Calu3 (cell line): ENCODE data around the gene ABCA10. TPM values are rescaled to one million over a fixed set of nuclear protein-coding genes. Genes with fewer than 3 reads are reported as not detected.
"Not testable (repeated sequence)": the region's sequence is repeated elsewhere in the genome, so short reads cannot be mapped to it uniquely, and the experiment has no call there.

Source experiments
- BruUV-seq: library from RNA; stranded (reverse); fragments of 400-500 nt; replicated peaks from 2 replicates; lab custom pipeline; 2021; lab: Mats Ljungman, UMichigan
- CTCF ChIA-PET: fragments of 300-600 bp; sonication (Branson Sonifier 250); formaldehyde crosslinking; loops from one replicate; lab custom pipeline; 2022; ENCODE audit warnings: antibody characterized with exemption; lab: Charles Lee
- DNase-seq: peaks from one replicate; pipeline ENCODE4 v3.0.0; 2022
- H3K27ac Mint-ChIP-seq: one replicate; pipeline ENCODE4 v1.8.0; 2022; ENCODE audit warnings: mixed read lengths; ENCODE audit not compliant: unreplicated experiment
- H3K27me3 Mint-ChIP-seq: one replicate; pipeline ENCODE4 v1.8.0; 2022; ENCODE audit warnings: mixed read lengths; ENCODE audit not compliant: unreplicated experiment
- H3K36me3 Mint-ChIP-seq: one replicate; pipeline ENCODE4 v1.8.0; 2022; ENCODE audit warnings: mild to moderate bottlenecking, moderate library complexity, mixed read lengths; ENCODE audit not compliant: insufficient read depth, unreplicated experiment
- H3K4me1 Mint-ChIP-seq: one replicate; pipeline ENCODE4 v1.8.0; 2022; ENCODE audit warnings: mild to moderate bottlenecking, low read depth, mixed read lengths; ENCODE audit not compliant: unreplicated experiment
- H3K4me3 Mint-ChIP-seq: one replicate; pipeline ENCODE4 v1.8.0; 2022; ENCODE audit warnings: mild to moderate bottlenecking, low read depth, moderate library complexity, mixed read lengths; ENCODE audit not compliant: unreplicated experiment
- H3K9me3 Mint-ChIP-seq: one replicate; pipeline ENCODE4 v1.8.0; 2022; ENCODE audit warnings: low read depth, mixed read lengths; ENCODE audit not compliant: unreplicated experiment
- intact Hi-C: fragments of 100-400 bp; cut with micrococcal nuclease; formaldehyde crosslinking; loops from one replicate; pipeline ENCODE4 v1.10.0; 2022; ENCODE audit not compliant: unreplicated experiment
- total RNA-seq: library from RNA; stranded (reverse); gene quantifications from 2 replicates; pipeline ENCODE4 v1.2.3, GENCODE V29; 2022
- TF ChIP-seq, protein P1 (sequence below): fragments of 200-600 bp; IDR thresholded peaks from one replicate; pipeline ENCODE4 v1.8.0; 2022; ENCODE audit warnings: antibody characterized with exemption; ENCODE audit not compliant: unreplicated experiment

ABCA10 gene
- total RNA-seq, 1 experiment from 2014 or later, result 0.28 TPM

DNA sequence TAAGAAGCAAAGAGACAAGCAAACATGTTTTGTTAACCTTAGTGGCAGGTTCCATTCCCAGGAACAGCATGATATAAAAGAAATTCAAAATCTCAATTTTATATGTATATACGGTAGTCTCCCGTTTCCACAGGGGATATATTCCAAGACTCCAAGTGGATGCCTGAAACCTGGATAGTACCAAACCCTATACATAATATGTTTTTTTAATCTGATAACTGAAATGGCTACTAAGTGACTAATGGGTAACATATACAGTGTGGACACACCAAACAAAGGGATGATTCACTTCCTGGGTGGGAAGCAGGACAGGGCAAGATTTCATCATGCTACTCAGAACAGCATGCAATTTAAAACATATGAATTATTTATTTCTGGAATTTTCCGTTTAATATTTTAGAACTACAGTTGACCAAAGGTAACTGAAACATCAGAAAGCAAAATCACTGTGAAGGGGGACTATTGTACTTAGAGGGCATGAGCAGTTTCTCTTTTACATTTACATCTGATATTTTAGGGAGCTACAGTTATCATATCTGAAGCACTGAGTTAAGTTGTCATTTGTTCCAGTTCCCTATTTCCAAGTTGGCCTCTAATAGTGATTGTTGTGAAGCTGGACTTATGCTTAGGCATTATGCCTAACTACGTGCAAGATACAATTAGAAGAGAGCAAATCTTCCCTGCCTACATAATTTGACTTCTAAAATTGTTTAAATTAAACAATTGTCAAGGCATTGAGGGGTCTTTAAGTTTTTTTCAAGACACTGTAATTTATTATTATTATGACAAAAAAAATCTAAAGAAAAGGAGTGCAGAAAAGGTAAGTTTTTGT is 52.8 kb downstream of the ABCA10 start:
- Mint-ChIP-seq H3K4me1 (peaks cover 68% of the 10 kb centered on the region), H3K4me3 (peak overlapping the region; percentile 12), H3K27me3 (no peaks in the 10 kb centered on the region), H3K27ac (peak overlapping the region; percentile 94), H3K9me3 (peaks cover 4% of the 10 kb centered on the region), H3K36me3 (no peaks in the 10 kb centered on the region)
- peak; percentile 24 for DNase-seq
- intact Hi-C loops, result loop anchor here (5.0 kb wide), 2 partner anchors 84 to 129 kb away; no protein-coding TSS in a partner anchor
- TF ChIP-seq, protein P1, sequence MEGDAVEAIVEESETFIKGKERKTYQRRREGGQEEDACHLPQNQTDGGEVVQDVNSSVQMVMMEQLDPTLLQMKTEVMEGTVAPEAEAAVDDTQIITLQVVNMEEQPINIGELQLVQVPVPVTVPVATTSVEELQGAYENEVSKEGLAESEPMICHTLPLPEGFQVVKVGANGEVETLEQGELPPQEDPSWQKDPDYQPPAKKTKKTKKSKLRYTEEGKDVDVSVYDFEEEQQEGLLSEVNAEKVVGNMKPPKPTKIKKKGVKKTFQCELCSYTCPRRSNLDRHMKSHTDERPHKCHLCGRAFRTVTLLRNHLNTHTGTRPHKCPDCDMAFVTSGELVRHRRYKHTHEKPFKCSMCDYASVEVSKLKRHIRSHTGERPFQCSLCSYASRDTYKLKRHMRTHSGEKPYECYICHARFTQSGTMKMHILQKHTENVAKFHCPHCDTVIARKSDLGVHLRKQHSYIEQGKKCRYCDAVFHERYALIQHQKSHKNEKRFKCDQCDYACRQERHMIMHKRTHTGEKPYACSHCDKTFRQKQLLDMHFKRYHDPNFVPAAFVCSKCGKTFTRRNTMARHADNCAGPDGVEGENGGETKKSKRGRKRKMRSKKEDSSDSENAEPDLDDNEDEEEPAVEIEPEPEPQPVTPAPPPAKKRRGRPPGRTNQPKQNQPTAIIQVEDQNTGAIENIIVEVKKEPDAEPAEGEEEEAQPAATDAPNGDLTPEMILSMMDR, result no peak
- BruUV-seq, result no TSS peak
- CTCF ChIA-PET, result no interaction called here

GRCh38 chr17:69175262-69175624 is 53.4 kb downstream of the ABCA10 start:
- TF ChIP-seq, protein P1, result no peak
- no TSS peak for BruUV-seq
- DNase-seq, result no peak
- CTCF ChIA-PET, result no interaction called here
- H3K4me1 Mint-ChIP-seq, result peaks cover 64% of the 10 kb centered on the region
- peak overlapping the region; percentile 12 for H3K4me3 Mint-ChIP-seq
- H3K9me3 Mint-ChIP-seq, result peaks cover 4% of the 10 kb centered on the region
- no peaks in the 10 kb centered on the region for H3K36me3 Mint-ChIP-seq
- peak overlapping the region; percentile 94 for H3K27ac Mint-ChIP-seq
- intact Hi-C loops, result loop anchor here (5.0 kb wide), 2 partner anchors 83 to 128 kb away; no protein-coding TSS in a partner anchor
- no peaks in the 10 kb centered on the region for H3K27me3 Mint-ChIP-seq

- no peaks in the 10 kb centered on the region for H3K27me3 Mint-ChIP-seq
- intact Hi-C loops, result no loop called here
- peaks cover 6% of the 10 kb centered on the region for H3K9me3 Mint-ChIP-seq
- no peaks in the 10 kb centered on the region for H3K36me3 Mint-ChIP-seq
- BruUV-seq, result no TSS peak
- H3K4me3 Mint-ChIP-seq, result no peak overlapping the region
- peaks cover 42% of the 10 kb centered on the region for H3K4me1 Mint-ChIP-seq
- H3K27ac Mint-ChIP-seq, result peak overlapping the region; percentile 36
- TF ChIP-seq, protein P1, result no peak
- CTCF ChIA-PET, result no interaction called here
- DNase-seq, result no peak
Observed at GRCh38 chr17:69173118-69173517, 55.5 kb downstream of the ABCA10 start.

GRCh38 chr17:69170377-69170776 is 58.2 kb downstream of the ABCA10 start:
- no peak for DNase-seq
- intact Hi-C loops, result no loop called here
- TF ChIP-seq, protein P1, result no peak
- peaks cover 7% of the 10 kb centered on the region for H3K9me3 Mint-ChIP-seq
- no peaks in the 10 kb centered on the region for H3K36me3 Mint-ChIP-seq
- no TSS peak for BruUV-seq
- H3K27me3 Mint-ChIP-seq, result no peaks in the 10 kb centered on the region
- H3K27ac Mint-ChIP-seq, result no peak overlapping the region
- no peak overlapping the region for H3K4me3 Mint-ChIP-seq
- CTCF ChIA-PET, result interaction anchor here (0.7 kb wide), 1 partner anchor 586 kb away, joined by 4 read pairs; no protein-coding TSS in a partner anchor
- peaks cover 28% of the 10 kb centered on the region for H3K4me1 Mint-ChIP-seq

GRCh38 chr17:69168642-69169041 is 60.0 kb downstream of the ABCA10 start:
- BruUV-seq, H3K27me3 Mint-ChIP-seq, intact Hi-C loops: not testable (repeated sequence)

More at GRCh38 chr17:69168642-69169041, 60.0 kb downstream of the ABCA10 start:
- DNase-seq, H3K4me3 Mint-ChIP-seq, H3K36me3 Mint-ChIP-seq, CTCF ChIA-PET, H3K27ac Mint-ChIP-seq, H3K9me3 Mint-ChIP-seq: not testable (repeated sequence)
- peaks cover 12% of the 10 kb centered on the region for H3K4me1 Mint-ChIP-seq
